HL-60 (cell line): ENCODE measurements around the gene KRTAP19-6.

Experiments
- POLR2AphosphoS5 ChIP-seq: IDR thresholded peaks from 2 replicates; pipeline ENCODE4 v1.6.1; 2012; ENCODE audit warnings: low read depth
- TF ChIP-seq, protein P1 (sequence below): IDR thresholded peaks from one replicate; pipeline ENCODE4 v1.5.1; 2011; ENCODE audit warnings: low read length, control low read depth, inconsistent platforms; ENCODE audit not compliant: insufficient read depth
- TF ChIP-seq, protein P2 (sequence below): IDR thresholded peaks from 2 replicates; pipeline ENCODE4 v1.6.1; 2012; ENCODE audit warnings: low read depth; ENCODE audit not compliant: insufficient replicate concordance

DNA sequence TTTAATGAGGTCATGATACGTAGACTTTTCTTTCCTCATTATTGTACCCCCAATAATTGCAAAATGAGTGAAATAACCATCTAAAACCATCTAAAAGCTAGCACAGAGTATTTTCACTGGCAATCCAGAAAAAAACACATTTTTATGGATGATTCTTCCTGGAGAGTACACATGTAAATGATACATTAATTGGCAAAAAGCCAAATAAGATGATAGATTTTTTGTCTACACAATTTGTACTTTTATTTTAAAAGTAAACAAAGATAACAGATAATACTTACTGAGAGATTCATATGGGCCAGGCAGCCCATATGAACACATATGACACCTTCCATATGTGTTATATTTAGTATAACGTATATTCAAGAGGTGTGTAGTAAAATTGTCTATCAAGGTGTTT, 22.0 kb upstream of the KRTAP19-6 start:
- TF ChIP-seq POLR2AphosphoS5: no peak
- TF ChIP-seq, protein P1, sequence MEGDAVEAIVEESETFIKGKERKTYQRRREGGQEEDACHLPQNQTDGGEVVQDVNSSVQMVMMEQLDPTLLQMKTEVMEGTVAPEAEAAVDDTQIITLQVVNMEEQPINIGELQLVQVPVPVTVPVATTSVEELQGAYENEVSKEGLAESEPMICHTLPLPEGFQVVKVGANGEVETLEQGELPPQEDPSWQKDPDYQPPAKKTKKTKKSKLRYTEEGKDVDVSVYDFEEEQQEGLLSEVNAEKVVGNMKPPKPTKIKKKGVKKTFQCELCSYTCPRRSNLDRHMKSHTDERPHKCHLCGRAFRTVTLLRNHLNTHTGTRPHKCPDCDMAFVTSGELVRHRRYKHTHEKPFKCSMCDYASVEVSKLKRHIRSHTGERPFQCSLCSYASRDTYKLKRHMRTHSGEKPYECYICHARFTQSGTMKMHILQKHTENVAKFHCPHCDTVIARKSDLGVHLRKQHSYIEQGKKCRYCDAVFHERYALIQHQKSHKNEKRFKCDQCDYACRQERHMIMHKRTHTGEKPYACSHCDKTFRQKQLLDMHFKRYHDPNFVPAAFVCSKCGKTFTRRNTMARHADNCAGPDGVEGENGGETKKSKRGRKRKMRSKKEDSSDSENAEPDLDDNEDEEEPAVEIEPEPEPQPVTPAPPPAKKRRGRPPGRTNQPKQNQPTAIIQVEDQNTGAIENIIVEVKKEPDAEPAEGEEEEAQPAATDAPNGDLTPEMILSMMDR: no peak
- TF ChIP-seq, protein P2, sequence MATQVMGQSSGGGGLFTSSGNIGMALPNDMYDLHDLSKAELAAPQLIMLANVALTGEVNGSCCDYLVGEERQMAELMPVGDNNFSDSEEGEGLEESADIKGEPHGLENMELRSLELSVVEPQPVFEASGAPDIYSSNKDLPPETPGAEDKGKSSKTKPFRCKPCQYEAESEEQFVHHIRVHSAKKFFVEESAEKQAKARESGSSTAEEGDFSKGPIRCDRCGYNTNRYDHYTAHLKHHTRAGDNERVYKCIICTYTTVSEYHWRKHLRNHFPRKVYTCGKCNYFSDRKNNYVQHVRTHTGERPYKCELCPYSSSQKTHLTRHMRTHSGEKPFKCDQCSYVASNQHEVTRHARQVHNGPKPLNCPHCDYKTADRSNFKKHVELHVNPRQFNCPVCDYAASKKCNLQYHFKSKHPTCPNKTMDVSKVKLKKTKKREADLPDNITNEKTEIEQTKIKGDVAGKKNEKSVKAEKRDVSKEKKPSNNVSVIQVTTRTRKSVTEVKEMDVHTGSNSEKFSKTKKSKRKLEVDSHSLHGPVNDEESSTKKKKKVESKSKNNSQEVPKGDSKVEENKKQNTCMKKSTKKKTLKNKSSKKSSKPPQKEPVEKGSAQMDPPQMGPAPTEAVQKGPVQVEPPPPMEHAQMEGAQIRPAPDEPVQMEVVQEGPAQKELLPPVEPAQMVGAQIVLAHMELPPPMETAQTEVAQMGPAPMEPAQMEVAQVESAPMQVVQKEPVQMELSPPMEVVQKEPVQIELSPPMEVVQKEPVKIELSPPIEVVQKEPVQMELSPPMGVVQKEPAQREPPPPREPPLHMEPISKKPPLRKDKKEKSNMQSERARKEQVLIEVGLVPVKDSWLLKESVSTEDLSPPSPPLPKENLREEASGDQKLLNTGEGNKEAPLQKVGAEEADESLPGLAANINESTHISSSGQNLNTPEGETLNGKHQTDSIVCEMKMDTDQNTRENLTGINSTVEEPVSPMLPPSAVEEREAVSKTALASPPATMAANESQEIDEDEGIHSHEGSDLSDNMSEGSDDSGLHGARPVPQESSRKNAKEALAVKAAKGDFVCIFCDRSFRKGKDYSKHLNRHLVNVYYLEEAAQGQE: no peak
